HCT116 (cell line): Measurements from ENCODE around the gene ZNF334. TPM values are rescaled to one million over a fixed set of nuclear protein-coding genes. Genes with fewer than 3 reads are reported as not detected.

Source experiments
- ATAC-seq: fragments of 200-7000 bp; cut with Tn5 transposase; 2 replicates; pipeline ENCODE4 v1.9.1; 2020; ENCODE audit warnings: mild to moderate bottlenecking, moderate library complexity
- BruUV-seq: library from RNA; stranded (reverse); fragments of 400-500 nt; replicated peaks from 2 replicates; lab custom pipeline; 2021; lab: Mats Ljungman, UMichigan
- CTCF ChIA-PET: fragments of 300-600 bp; sonication (Branson Sonifier 250); formaldehyde crosslinking; loops from one replicate; lab custom pipeline; 2021; ENCODE audit warnings: antibody characterized with exemption; lab: Charles Lee
- POLR2A ChIA-PET: fragments of 300-600, 350-600 bp; sonication (Branson Sonifier 250); formaldehyde crosslinking; loops from one replicate; lab custom pipeline; 2021; ENCODE audit warnings: antibody characterized with exemption; lab: Charles Lee
- RAD21 ChIA-PET, 2 experiments: fragments of 300-600 bp; sonication (Branson Sonifier 250); formaldehyde crosslinking; loops; one replicate each; lab custom pipeline; 2023; ENCODE audit warnings: low total read pairs in 2 of 2; ENCODE audit not compliant: uncharacterized antibody in 2 of 2, unreplicated experiment in 2 of 2, low non-redundant PET in 1 of 2; lab: Charles Lee
- DNase-seq: peaks from one replicate; pipeline ENCODE4 v3.0.0-alpha.2; 2010; ENCODE audit warnings: low read depth, low spot score
- H2AFZ ChIP-seq: fragments of 200-600 bp; shearing (Covaris generic), sonication (generic); 2 replicates; pipeline ENCODE4 v1.6.1; 2017; ENCODE audit warnings: low read depth, mixed run types, mixed read lengths, antibody characterized with exemption, low read length; ENCODE audit not compliant: poor library complexity, severe bottlenecking
- H3K27ac ChIP-seq: 2 replicates; pipeline ENCODE4 v1.5.1; 2012; ENCODE audit warnings: low read depth, low read length
- H3K27me3 ChIP-seq: fragments of 200-600 bp; sonication (generic); 2 replicates; pipeline ENCODE4 v1.6.1; 2016; ENCODE audit warnings: mixed run types, low read length, mixed read lengths; ENCODE audit not compliant: insufficient read depth
- H3K36me3 ChIP-seq, 2 experiments: fragments of 200-500 bp in 1 of 2; fragments of 200-600 bp in 1 of 2; sonication (Bioruptor generic) in 1 of 2; sonication (generic) in 1 of 2; 2 replicates each; pipeline versions ENCODE4 v1.5.1 to v1.6.1; 2014 to 2016; ENCODE audit warnings: low read length in 2 of 2, inconsistent platforms in 1 of 2, mixed read lengths in 1 of 2, mixed run types in 1 of 2; ENCODE audit not compliant: insufficient read depth in 2 of 2, control insufficient read depth in 1 of 2
- H3K4me1 ChIP-seq, 2 experiments: fragments of 200-600 bp in 1 of 2; sonication (generic) in 1 of 2; 2 replicates each; pipeline versions ENCODE4 v1.5.1 to v1.6.1; 2012 to 2017; ENCODE audit warnings: low read length in 2 of 2, inconsistent platforms in 1 of 2, mild to moderate bottlenecking in 1 of 2, mixed read lengths in 1 of 2, mixed run types in 1 of 2, moderate library complexity in 1 of 2; ENCODE audit not compliant: insufficient read depth in 2 of 2, control insufficient read depth in 1 of 2
- H3K4me2 ChIP-seq: fragments of 200-600 bp; sonication (generic); 2 replicates; pipeline ENCODE4 v1.6.1; 2017; ENCODE audit warnings: mixed run types, low read length, mixed read lengths
- H3K4me3 ChIP-seq, 2 experiments: fragments of 200-600 bp in 1 of 2; sonication (generic) in 1 of 2; replicated peaks in 1 of 2; 2 replicates each; pipeline ENCODE4 v1.5.1; 2011 to 2016; ENCODE audit warnings: low read length in 2 of 2, control low read depth in 1 of 2, low read depth in 1 of 2, mild to moderate bottlenecking in 1 of 2, mixed read lengths in 1 of 2, mixed run types in 1 of 2
- H3K79me2 ChIP-seq: fragments of 200-600 bp; sonication (generic); 2 replicates; pipeline ENCODE4 v1.6.1; 2017; ENCODE audit warnings: mild to moderate bottlenecking, mixed run types, low read length, moderate library complexity, mixed read lengths; ENCODE audit not compliant: insufficient read depth
- H3K9ac ChIP-seq: fragments of 200-600 bp; sonication (generic); 2 replicates; pipeline ENCODE4 v1.6.1; 2016; ENCODE audit warnings: low read length, mixed read lengths
- H3K9me2 ChIP-seq: fragments of 200-600 bp; sonication (generic), shearing (Covaris generic); 2 replicates; pipeline ENCODE4 v1.6.1; 2017; ENCODE audit warnings: mixed run types, mild to moderate bottlenecking, moderate library complexity; ENCODE audit not compliant: insufficient read depth
- H3K9me3 ChIP-seq, 2 experiments: fragments of 200-500 bp in 1 of 2; fragments of 200-600 bp in 1 of 2; sonication (Bioruptor generic) in 1 of 2; sonication (generic) in 1 of 2; 2 replicates each; pipeline ENCODE4 v1.6.1; 2014 to 2017; ENCODE audit warnings: low read length in 2 of 2, mixed read lengths in 2 of 2, inconsistent platforms in 1 of 2, low read depth in 1 of 2, mild to moderate bottlenecking in 1 of 2, mixed run types in 1 of 2, moderate library complexity in 1 of 2; ENCODE audit not compliant: control insufficient read depth in 1 of 2, insufficient read depth in 1 of 2
- H4K20me1 ChIP-seq: fragments of 200-600 bp; sonication (generic), shearing (Covaris generic); 2 replicates; pipeline ENCODE4 v1.6.1; 2017; ENCODE audit warnings: mixed run types, mild to moderate bottlenecking, moderate library complexity; ENCODE audit not compliant: insufficient read depth
- EZH2 ChIP-seq: fragments of 200-600 bp; sonication (generic); IDR thresholded peaks from 2 replicates; pipeline ENCODE4 v1.6.1; 2017; ENCODE audit warnings: antibody characterized with exemption, mixed run types
- EZH2phosphoT487 ChIP-seq: fragments of 200-600 bp; IDR thresholded peaks from 2 replicates; pipeline ENCODE4 v1.6.1; 2018; ENCODE audit warnings: antibody characterized with exemption, borderline replicate concordance
- SIN3A ChIP-seq: IDR thresholded peaks from 2 replicates; pipeline ENCODE4 v1.6.1; 2012; ENCODE audit warnings: low read depth
- SP1 ChIP-seq: IDR thresholded peaks from 2 replicates; pipeline ENCODE4 v1.6.1; 2012; ENCODE audit warnings: low read depth
- TCF7L2 ChIP-seq: IDR thresholded peaks from 2 replicates; pipeline ENCODE4 v1.7.0; 2011; ENCODE audit warnings: borderline replicate concordance, inconsistent platforms; ENCODE audit not compliant: insufficient read depth, insufficient read length; ENCODE audit errors: extremely low read depth
- ZNF274 ChIP-seq: fragments of 200-500 bp; sonication (Bioruptor generic); IDR thresholded peaks from 2 replicates; pipeline ENCODE4 v1.6.1; 2014; ENCODE audit warnings: mild to moderate bottlenecking, low read depth, low read length, inconsistent platforms
- intact Hi-C: fragments of 100-400 bp; cut with micrococcal nuclease; formaldehyde crosslinking; loops from 2 replicates; pipeline ENCODE4 v1.10.0; 2022
- total RNA-seq: library from RNA; stranded (reverse); gene quantifications from one replicate; pipeline ENCODE4 v1.2.1, GENCODE V29; 2021; ENCODE audit not compliant: unreplicated experiment
- TF ChIP-seq, protein P1 (sequence below): IDR thresholded peaks from 2 replicates; pipeline ENCODE4 v1.6.1; 2011; ENCODE audit warnings: mild to moderate bottlenecking, low read length, moderate library complexity; ENCODE audit not compliant: insufficient replicate concordance; ENCODE audit errors: extremely low read depth

Gene ZNF334
- total RNA-seq, 1 experiment from 2014 or later = not detected

DNA sequence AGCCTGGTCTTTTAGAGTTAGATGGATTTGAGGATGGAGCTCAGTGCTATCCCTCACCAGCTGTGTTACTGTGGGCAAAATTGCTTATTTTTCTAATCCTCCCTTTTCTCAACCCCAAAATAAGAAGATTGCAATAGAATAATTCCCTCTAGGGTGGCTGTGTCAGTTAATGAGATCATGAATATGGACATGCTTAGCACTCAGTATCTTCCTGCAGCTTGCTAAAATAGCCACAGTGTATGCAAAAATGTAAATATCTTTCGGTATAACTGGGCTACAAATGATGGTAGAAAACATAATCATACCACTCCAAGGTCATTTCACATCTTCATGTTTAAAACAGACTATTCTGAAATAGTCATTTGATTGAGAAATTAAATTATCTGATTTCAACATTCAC, 35.7 kb downstream of the ZNF334 start:
- Histone ChIP-seq H2AFZ (no peak overlapping the region), H4K20me1 (no peaks in the 10 kb centered on the region), H3K79me2 (no peaks in the 10 kb centered on the region), H3K9ac (no peak overlapping the region), H3K27me3 (peaks cover 37% of the 10 kb centered on the region), H3K4me1 (no peaks in the 10 kb centered on the region), H3K9me2 (no peaks in the 10 kb centered on the region), H3K27ac (no peak overlapping the region), H3K36me3 (no peaks in the 10 kb centered on the region), H3K4me3 (no peak overlapping the region), H3K4me2 (no peak overlapping the region), H3K9me3 (no peaks in the 10 kb centered on the region)
- TF ChIP-seq EZH2phosphoT487 (no peak), TCF7L2 (no peak), SIN3A (no peak), SP1 (no peak), ZNF274 (no peak), EZH2 (no peak)
- TF ChIP-seq, protein P1, sequence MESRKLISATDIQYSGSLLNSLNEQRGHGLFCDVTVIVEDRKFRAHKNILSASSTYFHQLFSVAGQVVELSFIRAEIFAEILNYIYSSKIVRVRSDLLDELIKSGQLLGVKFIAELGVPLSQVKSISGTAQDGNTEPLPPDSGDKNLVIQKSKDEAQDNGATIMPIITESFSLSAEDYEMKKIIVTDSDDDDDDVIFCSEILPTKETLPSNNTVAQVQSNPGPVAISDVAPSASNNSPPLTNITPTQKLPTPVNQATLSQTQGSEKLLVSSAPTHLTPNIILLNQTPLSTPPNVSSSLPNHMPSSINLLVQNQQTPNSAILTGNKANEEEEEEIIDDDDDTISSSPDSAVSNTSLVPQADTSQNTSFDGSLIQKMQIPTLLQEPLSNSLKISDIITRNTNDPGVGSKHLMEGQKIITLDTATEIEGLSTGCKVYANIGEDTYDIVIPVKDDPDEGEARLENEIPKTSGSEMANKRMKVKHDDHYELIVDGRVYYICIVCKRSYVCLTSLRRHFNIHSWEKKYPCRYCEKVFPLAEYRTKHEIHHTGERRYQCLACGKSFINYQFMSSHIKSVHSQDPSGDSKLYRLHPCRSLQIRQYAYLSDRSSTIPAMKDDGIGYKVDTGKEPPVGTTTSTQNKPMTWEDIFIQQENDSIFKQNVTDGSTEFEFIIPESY = no peak
- BruUV-seq = no TSS peak
- ATAC-seq (no peak), DNase-seq (no peak)
- intact Hi-C loops = no loop called here
- ChIA-PET CTCF (interaction anchor here (1.1 kb wide), 1 partner anchor 19 kb away, joined by 3 read pairs; no protein-coding TSS in a partner anchor), POLR2A (no interaction called here), RAD21 (interaction anchor here in 1 of 2 experiments (0.7 kb wide), 1 partner anchor 17 kb away, joined by 3 read pairs; no protein-coding TSS in a partner anchor)
